DOHH2 (cell line): ENCODE data around the gene LVRN.

Experiments used
- H3F3A ChIP-seq: fragments of 200-600 bp; sonication (generic), shearing (Covaris generic); 2 replicates; pipeline ENCODE4 v1.6.0; 2016; ENCODE audit warnings: antibody characterized with exemption, mild to moderate bottlenecking; ENCODE audit not compliant: control insufficient read depth, insufficient read depth
- H3K27ac ChIP-seq: fragments of 200-600 bp; sonication (generic); 2 replicates; pipeline ENCODE4 v1.5.1; 2014; ENCODE audit warnings: low read depth, mild to moderate bottlenecking, low read length, moderate library complexity
- H3K27me3 ChIP-seq: fragments of 200-600 bp; sonication (generic); 2 replicates; pipeline ENCODE4 v1.6.1; 2014; ENCODE audit warnings: mild to moderate bottlenecking, low read length, mixed read lengths; ENCODE audit not compliant: control insufficient read depth
- H3K36me3 ChIP-seq: fragments of 200-600 bp; sonication (generic); 2 replicates; pipeline ENCODE4 v1.6.1; 2014; ENCODE audit warnings: mild to moderate bottlenecking, low read length, moderate library complexity, mixed read lengths; ENCODE audit not compliant: control insufficient read depth
- H3K4me1 ChIP-seq: fragments of 200-600 bp; sonication (generic); 2 replicates; pipeline ENCODE4 v1.6.1; 2014; ENCODE audit warnings: mild to moderate bottlenecking, low read length, mixed read lengths; ENCODE audit not compliant: control insufficient read depth
- H3K4me2 ChIP-seq: fragments of 200-600 bp; sonication (generic); 2 replicates; pipeline ENCODE4 v1.6.0; 2014; ENCODE audit warnings: mild to moderate bottlenecking, low read length, moderate library complexity
- H3K4me3 ChIP-seq: fragments of 200-600 bp; sonication (generic); 2 replicates; pipeline ENCODE4 v1.5.1; 2014; ENCODE audit warnings: mild to moderate bottlenecking, low read length, mixed read lengths
- H3K79me2 ChIP-seq: fragments of 200-600 bp; sonication (generic); 2 replicates; pipeline ENCODE4 v1.6.1; 2014; ENCODE audit warnings: mild to moderate bottlenecking, low read length, mixed read lengths; ENCODE audit not compliant: control insufficient read depth
- H3K9me2 ChIP-seq: fragments of 200-600 bp; sonication (generic); replicated peaks from 2 replicates; pipeline ENCODE4 v1.6.1; 2014; ENCODE audit warnings: mild to moderate bottlenecking, low read length, mixed read lengths; ENCODE audit not compliant: control insufficient read depth
- H3K9me3 ChIP-seq: fragments of 200-600 bp; sonication (generic); 2 replicates; pipeline ENCODE4 v1.6.1; 2014; ENCODE audit warnings: antibody characterized with exemption, low read length, mixed read lengths; ENCODE audit not compliant: control insufficient read depth, insufficient read depth
- H4K20me1 ChIP-seq: fragments of 200-600 bp; sonication (generic); 2 replicates; pipeline ENCODE4 v1.6.0; 2014; ENCODE audit warnings: low read depth, mild to moderate bottlenecking, antibody characterized with exemption, low read length, moderate library complexity; ENCODE audit not compliant: control insufficient read depth, insufficient read depth
- CTCF ChIP-seq: fragments of 200-600 bp; sonication (generic); IDR thresholded peaks from one replicate; pipeline ENCODE4 v1.5.1; 2014; ENCODE audit warnings: antibody characterized with exemption, mild to moderate bottlenecking, low read depth, low read length; ENCODE audit not compliant: poor library complexity, severe bottlenecking
- EZH2phosphoT487 ChIP-seq: fragments of 200-600 bp; sonication (generic); IDR thresholded peaks from 2 replicates; pipeline ENCODE4 v1.6.1; 2017; ENCODE audit warnings: borderline replicate concordance, mild to moderate bottlenecking, antibody characterized with exemption, low read length, moderate library complexity, mixed read lengths

LVRN gene

GRCh38 chr5:115961381-115962238 lies 665 bp upstream of the LVRN start:
- Histone ChIP-seq H3K27ac (no peak overlapping the region), H3K36me3 (no peaks in the 10 kb centered on the region), H3K4me1 (no peaks in the 10 kb centered on the region), H3K9me3 (peaks cover 12% of the 10 kb centered on the region; the same call in 1 of the 2 replicates), H3K9me2 (no peaks in the 10 kb centered on the region), H4K20me1 (no peaks in the 10 kb centered on the region), H3F3A (no peaks in the 10 kb centered on the region), H3K79me2 (no peaks in the 10 kb centered on the region), H3K4me3 (no peak overlapping the region), H3K4me2 (no peak overlapping the region), H3K27me3 (no peaks in the 10 kb centered on the region)
- TF ChIP-seq EZH2phosphoT487 (no peak), CTCF (no peak)

- Histone ChIP-seq H3F3A (no peaks in the 10 kb centered on the region), H3K4me1 (no peaks in the 10 kb centered on the region), H3K27me3 (no peaks in the 10 kb centered on the region), H3K36me3 (no peaks in the 10 kb centered on the region), H3K4me2 (no peak overlapping the region), H3K79me2 (no peaks in the 10 kb centered on the region), H3K4me3 (no peak overlapping the region), H3K9me3 (peaks cover 12% of the 10 kb centered on the region; the same call in 1 of the 2 replicates), H3K27ac (no peak overlapping the region), H4K20me1 (no peaks in the 10 kb centered on the region), H3K9me2 (no peaks in the 10 kb centered on the region)
- TF ChIP-seq EZH2phosphoT487 (no peak), CTCF (no peak)
Measured at GRCh38 chr5:115962565-115963402, 509 bp downstream of the LVRN start.

GRCh38 chr5:115963566-115963965 lies 1.3 kb downstream of the LVRN start:
- H3F3A ChIP-seq = no peaks in the 10 kb centered on the region
- no peak overlapping the region for H3K4me2 ChIP-seq
- no peaks in the 10 kb centered on the region for H3K4me1 ChIP-seq
- no peak for TF ChIP-seq CTCF
- no peaks in the 10 kb centered on the region for H3K9me2 ChIP-seq
- no peaks in the 10 kb centered on the region for H3K27me3 ChIP-seq
- H3K27ac ChIP-seq = no peak overlapping the region
- H3K9me3 ChIP-seq = peaks cover 12% of the 10 kb centered on the region; the same call in 1 of the 2 replicates
- no peaks in the 10 kb centered on the region for H3K36me3 ChIP-seq
- no peaks in the 10 kb centered on the region for H3K79me2 ChIP-seq
- H3K4me3 ChIP-seq = no peak overlapping the region
- H4K20me1 ChIP-seq = no peaks in the 10 kb centered on the region
